ENCODE measurements around the gene INPP5A. TPM values are rescaled to one million over a fixed set of nuclear protein-coding genes. Genes with fewer than 3 reads are reported as not detected.

The INPP5A gene
- total RNA-seq, 1 donor from 2014 or later, result 36.3 TPM

DNA sequence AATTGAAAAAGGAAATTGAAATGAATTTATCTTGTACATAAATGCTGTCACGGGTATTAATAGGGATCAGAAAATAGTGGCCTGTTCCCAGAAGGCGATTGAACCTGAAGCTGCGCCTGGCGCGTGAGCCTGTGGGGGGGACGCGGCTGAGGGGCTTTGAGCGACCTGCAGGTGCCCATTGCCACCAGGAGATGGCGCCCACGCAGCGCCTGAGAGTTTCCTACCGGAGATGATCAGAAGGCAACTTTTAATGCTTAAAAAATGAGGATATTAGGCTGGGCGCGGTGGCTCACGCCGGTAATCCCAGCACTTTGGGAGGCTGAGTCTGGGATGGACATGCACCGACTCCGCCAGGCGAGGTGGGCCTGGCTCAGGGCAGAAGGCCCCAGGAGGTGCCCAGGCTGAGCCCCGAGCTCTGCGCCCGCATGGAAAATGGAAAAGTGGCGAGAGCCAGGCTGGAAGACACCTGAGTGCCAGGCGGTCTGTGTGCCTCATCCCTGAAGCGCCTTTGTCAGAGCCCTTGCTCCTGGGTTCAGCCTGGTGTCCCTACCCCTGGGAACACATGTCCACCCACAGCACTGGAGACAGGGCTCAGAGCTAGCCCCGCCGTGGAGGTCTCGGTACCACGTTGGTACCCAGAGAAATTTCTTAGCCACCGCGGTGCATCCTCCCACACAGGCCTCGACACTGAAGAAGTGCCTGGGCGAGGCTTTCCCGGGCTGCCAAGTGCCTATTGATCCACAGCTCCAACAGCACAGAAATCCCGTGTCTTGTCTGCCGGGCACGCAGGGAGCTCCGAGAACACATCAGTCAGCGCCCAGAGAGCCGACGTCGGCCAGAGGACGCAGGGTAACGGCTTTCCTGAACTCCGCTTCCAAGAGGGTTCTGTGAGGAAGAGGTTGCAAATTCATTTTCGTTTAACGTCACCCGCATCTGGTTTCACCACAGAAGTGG lies 117.4 kb downstream of the INPP5A start:
- no peak overlapping the region for H3K4me3 Mint-ChIP-seq (ENCODE audit: unreplicated experiment)
- no peaks in the 10 kb centered on the region for H3K4me1 Mint-ChIP-seq (ENCODE audit: low read depth, unreplicated experiment)
- DNase-seq, result peak; percentile 85
- TF ChIP-seq, protein P1, sequence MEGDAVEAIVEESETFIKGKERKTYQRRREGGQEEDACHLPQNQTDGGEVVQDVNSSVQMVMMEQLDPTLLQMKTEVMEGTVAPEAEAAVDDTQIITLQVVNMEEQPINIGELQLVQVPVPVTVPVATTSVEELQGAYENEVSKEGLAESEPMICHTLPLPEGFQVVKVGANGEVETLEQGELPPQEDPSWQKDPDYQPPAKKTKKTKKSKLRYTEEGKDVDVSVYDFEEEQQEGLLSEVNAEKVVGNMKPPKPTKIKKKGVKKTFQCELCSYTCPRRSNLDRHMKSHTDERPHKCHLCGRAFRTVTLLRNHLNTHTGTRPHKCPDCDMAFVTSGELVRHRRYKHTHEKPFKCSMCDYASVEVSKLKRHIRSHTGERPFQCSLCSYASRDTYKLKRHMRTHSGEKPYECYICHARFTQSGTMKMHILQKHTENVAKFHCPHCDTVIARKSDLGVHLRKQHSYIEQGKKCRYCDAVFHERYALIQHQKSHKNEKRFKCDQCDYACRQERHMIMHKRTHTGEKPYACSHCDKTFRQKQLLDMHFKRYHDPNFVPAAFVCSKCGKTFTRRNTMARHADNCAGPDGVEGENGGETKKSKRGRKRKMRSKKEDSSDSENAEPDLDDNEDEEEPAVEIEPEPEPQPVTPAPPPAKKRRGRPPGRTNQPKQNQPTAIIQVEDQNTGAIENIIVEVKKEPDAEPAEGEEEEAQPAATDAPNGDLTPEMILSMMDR (IDR thresholded peaks at IDR 0.05; ENCODE audit: partially characterized antibody, unreplicated experiment), result peak; percentile 94
- H3K27ac Mint-ChIP-seq (ENCODE audit: unreplicated experiment), result no peak overlapping the region
- peaks cover 4% of the 10 kb centered on the region for H3K9me3 Mint-ChIP-seq (ENCODE audit: unreplicated experiment)
- peaks cover 9% of the 10 kb centered on the region for H3K36me3 Mint-ChIP-seq (ENCODE audit: unreplicated experiment)
- H3K27me3 Mint-ChIP-seq (ENCODE audit: unreplicated experiment), result peaks cover 10% of the 10 kb centered on the region

GRCh38 chr10:132655735-132656134 lies 118.1 kb downstream of the INPP5A start:
- H3K27ac Mint-ChIP-seq (ENCODE audit: unreplicated experiment), result no peak overlapping the region

GRCh38 chr10:132656283-132657126 lies 118.9 kb downstream of the INPP5A start:
- no peaks in the 10 kb centered on the region for H3K4me1 Mint-ChIP-seq (ENCODE audit: low read depth, unreplicated experiment)
- TF ChIP-seq, protein P1 (IDR thresholded peaks at IDR 0.05; ENCODE audit: partially characterized antibody, unreplicated experiment), result no peak
- H3K9me3 Mint-ChIP-seq (ENCODE audit: unreplicated experiment), result peaks cover 6% of the 10 kb centered on the region
- peaks cover 23% of the 10 kb centered on the region for H3K36me3 Mint-ChIP-seq (ENCODE audit: unreplicated experiment)
- peak; percentile 25 for DNase-seq
- no peak overlapping the region for H3K4me3 Mint-ChIP-seq (ENCODE audit: unreplicated experiment)
- H3K27me3 Mint-ChIP-seq (ENCODE audit: unreplicated experiment), result peaks cover 15% of the 10 kb centered on the region
- H3K27ac Mint-ChIP-seq (ENCODE audit: unreplicated experiment), result no peak overlapping the region

More at GRCh38 chr10:132655735-132656134, 118.1 kb downstream of the INPP5A start:
- no peak overlapping the region for H3K4me3 Mint-ChIP-seq (ENCODE audit: unreplicated experiment)
- peaks cover 16% of the 10 kb centered on the region for H3K36me3 Mint-ChIP-seq (ENCODE audit: unreplicated experiment)
- DNase-seq, result no peak
- H3K9me3 Mint-ChIP-seq (ENCODE audit: unreplicated experiment), result peaks cover 6% of the 10 kb centered on the region
- no peaks in the 10 kb centered on the region for H3K4me1 Mint-ChIP-seq (ENCODE audit: low read depth, unreplicated experiment)
- TF ChIP-seq, protein P1 (IDR thresholded peaks at IDR 0.05; ENCODE audit: partially characterized antibody, unreplicated experiment), result no peak
- peaks cover 15% of the 10 kb centered on the region for H3K27me3 Mint-ChIP-seq (ENCODE audit: unreplicated experiment)

- DNase-seq, result peak; percentile 16
- TF ChIP-seq, protein P1 (IDR thresholded peaks at IDR 0.05; ENCODE audit: partially characterized antibody, unreplicated experiment), result no peak
- Mint-ChIP-seq H3K9me3 (ENCODE audit: unreplicated experiment) (peaks cover 6% of the 10 kb centered on the region), H3K27me3 (ENCODE audit: unreplicated experiment) (peaks cover 13% of the 10 kb centered on the region), H3K36me3 (ENCODE audit: unreplicated experiment) (peaks cover 30% of the 10 kb centered on the region), H3K4me3 (ENCODE audit: unreplicated experiment) (no peak overlapping the region), H3K4me1 (ENCODE audit: low read depth, unreplicated experiment) (no peaks in the 10 kb centered on the region), H3K27ac (ENCODE audit: unreplicated experiment) (no peak overlapping the region)
Measured at GRCh38 chr10:132657127-132657706, 119.6 kb downstream of the INPP5A start.
